GM18861 (cell line): ENCODE data around the gene RPL23.

Experiments used
- ATAC-seq: cut with Tn5 transposase; IDR thresholded peaks from one replicate; pipeline ENCODE4 v1.9.1; 2021; ENCODE audit not compliant: unreplicated experiment

RPL23 gene

GRCh38 chr17:38799501-38800236, 53.9 kb downstream of the RPL23 start, which contains the start of gene PIP4K2B:
PIP4K2B (minus strand) TSS chr17:38799556; CDS start chr17:38799424, 132 bp downstream.
- peak; percentile 53 for ATAC-seq

- ATAC-seq, result peak; percentile 22
Observed at GRCh38 chr17:38798614-38799500, 54.7 kb downstream of the RPL23 start.
